WTC11 (cell line): ENCODE results near the gene GPR137B. TPM values are rescaled to one million over a fixed set of nuclear protein-coding genes. Genes with fewer than 3 reads are reported as not detected.

Source experiments
- ATAC-seq: fragments of 200-7000 bp; cut with Tn5 transposase; 2 replicates; pipeline ENCODE4 v1.10.0; 2021; ENCODE audit warnings: mild to moderate bottlenecking, moderate library complexity
- CTCF ChIA-PET: fragments of 300-600 bp; sonication (Branson Sonifier 250); formaldehyde crosslinking; loops from one replicate; lab custom pipeline; 2021; ENCODE audit warnings: antibody characterized with exemption; lab: Charles Lee
- POLR2A ChIA-PET: fragments of 350-600 bp; sonication (Branson Sonifier 250); formaldehyde crosslinking; loops from one replicate; lab custom pipeline; 2021; ENCODE audit warnings: antibody characterized with exemption; lab: Charles Lee
- DNase-seq: peaks from one replicate; pipeline ENCODE4 v3.0.0; 2021; ENCODE audit warnings: low spot score
- H3K27ac Mint-ChIP-seq: 2 replicates; pipeline ENCODE4 v1.8.0; 2021; ENCODE audit warnings: mixed read lengths
- H3K27me3 Mint-ChIP-seq: 2 replicates; pipeline ENCODE4 v1.8.0; 2021; ENCODE audit warnings: low read depth, mild to moderate bottlenecking, moderate library complexity, mixed read lengths
- H3K36me3 Mint-ChIP-seq: 2 replicates; pipeline ENCODE4 v1.8.0; 2021; ENCODE audit warnings: mixed read lengths
- H3K4me1 Mint-ChIP-seq: 2 replicates; pipeline ENCODE4 v1.8.0; 2022; ENCODE audit warnings: mixed read lengths
- H3K4me3 Mint-ChIP-seq: 2 replicates; pipeline ENCODE4 v1.8.0; 2021; ENCODE audit warnings: mild to moderate bottlenecking, moderate library complexity, mixed read lengths
- H3K9me3 Mint-ChIP-seq: 2 replicates; pipeline ENCODE4 v1.8.0; 2021; ENCODE audit warnings: mixed read lengths
- CBFB ChIP-seq: sonication (generic); formaldehyde crosslinking; IDR thresholded peaks from 2 replicates; pipeline ENCODE4 v1.8.1; 2022; ENCODE audit warnings: mild to moderate bottlenecking, low read depth, missing genetic modification reagents
- EMX1 ChIP-seq: fragments of 250-450 bp; sonication (Bioruptor Pico); IDR thresholded peaks from 2 replicates; pipeline ENCODE4 v1.8.0; 2021; ENCODE audit warnings: mild to moderate bottlenecking
- GABPB1 ChIP-seq: sonication (generic); formaldehyde crosslinking; IDR thresholded peaks from 2 replicates; pipeline ENCODE4 v1.8.1; 2023; ENCODE audit warnings: mild to moderate bottlenecking, missing genetic modification reagents
- JUN ChIP-seq: sonication (generic); formaldehyde crosslinking; IDR thresholded peaks from 2 replicates; pipeline ENCODE4 v1.8.0; 2023; ENCODE audit warnings: mild to moderate bottlenecking, missing genetic modification reagents
- NFE2L1 ChIP-seq: sonication (generic); formaldehyde crosslinking; IDR thresholded peaks from 2 replicates; pipeline ENCODE4 v1.8.1; 2023; ENCODE audit warnings: missing genetic modification reagents
- NFYB ChIP-seq: sonication (generic); formaldehyde crosslinking; conservative IDR thresholded peaks from 2 replicates; pipeline ENCODE4 v1.8.0; 2022; ENCODE audit warnings: low read depth, missing genetic modification reagents
- NR2C2 ChIP-seq: sonication (generic); formaldehyde crosslinking; IDR thresholded peaks from 2 replicates; pipeline ENCODE4 v1.8.0; 2022; ENCODE audit warnings: mild to moderate bottlenecking, missing genetic modification reagents
- NR3C1 ChIP-seq: sonication (generic); formaldehyde crosslinking; conservative IDR thresholded peaks from 2 replicates; pipeline ENCODE4 v1.8.1; 2023; ENCODE audit warnings: low read depth, mild to moderate bottlenecking, missing genetic modification reagents
- OVOL2 ChIP-seq: fragments of 250-450 bp; sonication (Bioruptor Pico); IDR thresholded peaks from 2 replicates; pipeline ENCODE4 v1.9.0; 2021; ENCODE audit warnings: mild to moderate bottlenecking, borderline replicate concordance
- PRRX2 ChIP-seq: fragments of 250-450 bp; sonication (Bioruptor Pico); IDR thresholded peaks from 2 replicates; pipeline ENCODE4 v1.8.0; 2021; ENCODE audit warnings: mild to moderate bottlenecking
- RORB ChIP-seq: fragments of 250-450 bp; sonication (Bioruptor Pico); IDR thresholded peaks from 2 replicates; pipeline ENCODE4 v1.9.0; 2021; ENCODE audit warnings: mild to moderate bottlenecking
- SP1 ChIP-seq: sonication (generic); formaldehyde crosslinking; conservative IDR thresholded peaks from 2 replicates; pipeline ENCODE4 v1.8.1; 2022; ENCODE audit warnings: missing genetic modification reagents
- TEAD1 ChIP-seq: sonication (generic); formaldehyde crosslinking; IDR thresholded peaks from 2 replicates; pipeline ENCODE4 v1.8.0; 2022; ENCODE audit warnings: mild to moderate bottlenecking, missing genetic modification reagents
- TP53 ChIP-seq: sonication (generic); formaldehyde crosslinking; IDR thresholded peaks from 2 replicates; pipeline ENCODE4 v1.8.1; 2023; ENCODE audit warnings: mild to moderate bottlenecking, missing genetic modification reagents
- ZNF121 ChIP-seq: sonication (generic); formaldehyde crosslinking; IDR thresholded peaks from 2 replicates; pipeline ENCODE4 v1.8.0; 2023; ENCODE audit warnings: missing genetic modification reagents
- ZNF138 ChIP-seq: sonication (generic); formaldehyde crosslinking; conservative IDR thresholded peaks from 2 replicates; pipeline ENCODE4 v1.8.1; 2022; ENCODE audit warnings: mild to moderate bottlenecking, moderate library complexity, missing genetic modification reagents
- ZNF232 ChIP-seq: sonication (generic); formaldehyde crosslinking; IDR thresholded peaks from 2 replicates; pipeline ENCODE4 v1.8.0; 2022; ENCODE audit warnings: mild to moderate bottlenecking, missing genetic modification reagents
- ZNF317 ChIP-seq: sonication (generic); formaldehyde crosslinking; IDR thresholded peaks from 2 replicates; pipeline ENCODE4 v1.8.1; 2023; ENCODE audit warnings: low read depth, mild to moderate bottlenecking, moderate library complexity, missing genetic modification reagents, borderline replicate concordance
- ZNF396 ChIP-seq: fragments of 250-450 bp; sonication (Bioruptor Pico); IDR thresholded peaks from 2 replicates; pipeline ENCODE4 v1.8.0; 2021; ENCODE audit warnings: mild to moderate bottlenecking, moderate library complexity, borderline replicate concordance
- total RNA-seq: library from RNA; stranded (reverse); gene quantifications from 3 replicates; pipeline ENCODE4 v1.2.3, GENCODE V29; 2021
- TF ChIP-seq, protein P1 (sequence below): fragments of 250-450 bp; sonication (Bioruptor Pico); IDR thresholded peaks from 2 replicates; pipeline ENCODE4 v1.8.0; 2021; ENCODE audit warnings: mild to moderate bottlenecking
- TF ChIP-seq, protein P2 (sequence below): sonication (generic); formaldehyde crosslinking; IDR thresholded peaks from 2 replicates; pipeline ENCODE4 v1.8.1; 2023; ENCODE audit warnings: mild to moderate bottlenecking, missing genetic modification reagents, moderate library complexity
- TF ChIP-seq, protein P3 (sequence below): sonication (generic); formaldehyde crosslinking; IDR thresholded peaks from 2 replicates; pipeline ENCODE4 v1.8.1; 2022; ENCODE audit warnings: low read depth, mild to moderate bottlenecking, moderate library complexity, missing genetic modification reagents, borderline replicate concordance
- TF ChIP-seq, protein P4 (sequence below): fragments of 250-450 bp; sonication (Bioruptor Pico); conservative IDR thresholded peaks from 2 replicates; pipeline ENCODE4 v1.9.0; 2021; ENCODE audit warnings: mild to moderate bottlenecking
- TF ChIP-seq, protein P5 (sequence below): sonication (generic); formaldehyde crosslinking; IDR thresholded peaks from 2 replicates; pipeline ENCODE4 v1.8.1; 2023; ENCODE audit warnings: mild to moderate bottlenecking, missing genetic modification reagents

Gene GPR137B
- total RNA-seq, 1 experiment from 2014 or later, result 6.3 TPM

DNA sequence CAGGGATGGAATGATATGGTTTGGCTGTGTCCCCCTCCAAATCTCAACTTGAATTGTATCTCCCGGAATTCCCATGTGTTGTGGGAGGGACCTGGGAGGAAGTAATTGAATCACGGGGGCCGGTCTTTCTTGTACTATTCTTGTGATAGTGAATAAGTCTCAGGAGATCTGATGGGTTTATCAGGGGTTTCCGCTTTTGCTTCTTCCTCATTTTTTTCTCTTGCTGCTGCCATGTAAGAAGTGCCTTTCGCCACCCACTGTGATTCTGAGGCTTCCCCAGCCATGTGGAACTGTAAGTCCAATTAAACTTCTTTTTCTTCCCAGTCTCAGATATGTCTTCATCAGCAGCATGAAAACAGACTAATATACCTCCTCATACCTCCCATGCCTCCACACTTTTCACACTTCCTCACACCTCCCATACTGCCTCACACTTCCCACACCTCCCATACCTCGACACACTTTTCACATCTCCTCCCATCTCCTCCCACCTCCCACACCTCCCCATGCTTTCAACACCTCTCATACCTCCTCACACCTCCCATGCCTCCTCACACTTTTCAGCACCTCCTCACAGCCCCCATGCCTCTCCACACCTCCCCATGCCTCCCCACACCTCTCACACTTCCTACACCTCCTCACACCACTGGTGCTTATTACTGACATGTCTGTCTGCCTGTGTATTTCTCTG is 21.3 kb downstream of the GPR137B start:
- peaks cover 31% of the 10 kb centered on the region for H3K9me3 Mint-ChIP-seq
- no peak overlapping the region for H3K27ac Mint-ChIP-seq
- ATAC-seq, result no peak
- DNase-seq, result no peak
- CTCF ChIA-PET, result no interaction called here
- H3K4me3 Mint-ChIP-seq, result no peak overlapping the region
- H3K27me3 Mint-ChIP-seq, result peaks cover 7% of the 10 kb centered on the region
- H3K4me1 Mint-ChIP-seq, result peaks cover under 1% of the 10 kb centered on the region; the same call in 1 of the 2 replicates
- POLR2A ChIA-PET, result no interaction called here
- no peak for TF ChIP-seq ZNF232 (CRISPR knock-in tag)
- TF ChIP-seq TEAD1 (CRISPR knock-in tag), result no peak
- TF ChIP-seq ZNF317 (CRISPR knock-in tag), result no peak
- no peak for TF ChIP-seq ZNF396
- no peak for TF ChIP-seq GABPB1 (CRISPR knock-in tag)
- TF ChIP-seq, protein P1, sequence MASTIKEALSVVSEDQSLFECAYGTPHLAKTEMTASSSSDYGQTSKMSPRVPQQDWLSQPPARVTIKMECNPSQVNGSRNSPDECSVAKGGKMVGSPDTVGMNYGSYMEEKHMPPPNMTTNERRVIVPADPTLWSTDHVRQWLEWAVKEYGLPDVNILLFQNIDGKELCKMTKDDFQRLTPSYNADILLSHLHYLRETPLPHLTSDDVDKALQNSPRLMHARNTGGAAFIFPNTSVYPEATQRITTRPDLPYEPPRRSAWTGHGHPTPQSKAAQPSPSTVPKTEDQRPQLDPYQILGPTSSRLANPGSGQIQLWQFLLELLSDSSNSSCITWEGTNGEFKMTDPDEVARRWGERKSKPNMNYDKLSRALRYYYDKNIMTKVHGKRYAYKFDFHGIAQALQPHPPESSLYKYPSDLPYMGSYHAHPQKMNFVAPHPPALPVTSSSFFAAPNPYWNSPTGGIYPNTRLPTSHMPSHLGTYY (CRISPR knock-in tag), result no peak
- TF ChIP-seq NR3C1, result no peak
- no peak for TF ChIP-seq OVOL2 (CRISPR knock-in tag)
- no peak for TF ChIP-seq CBFB (CRISPR knock-in tag)
- no peak for TF ChIP-seq EMX1 (CRISPR knock-in tag)
- TF ChIP-seq ZNF138 (CRISPR knock-in tag), result no peak
- TF ChIP-seq, protein P2, sequence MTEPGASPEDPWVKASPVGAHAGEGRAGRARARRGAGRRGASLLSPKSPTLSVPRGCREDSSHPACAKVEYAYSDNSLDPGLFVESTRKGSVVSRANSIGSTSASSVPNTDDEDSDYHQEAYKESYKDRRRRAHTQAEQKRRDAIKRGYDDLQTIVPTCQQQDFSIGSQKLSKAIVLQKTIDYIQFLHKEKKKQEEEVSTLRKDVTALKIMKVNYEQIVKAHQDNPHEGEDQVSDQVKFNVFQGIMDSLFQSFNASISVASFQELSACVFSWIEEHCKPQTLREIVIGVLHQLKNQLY (CRISPR knock-in tag), result no peak
- no peak for TF ChIP-seq TP53 (CRISPR knock-in tag)
- TF ChIP-seq PRRX2 (CRISPR knock-in tag), result no peak
- TF ChIP-seq, protein P3, sequence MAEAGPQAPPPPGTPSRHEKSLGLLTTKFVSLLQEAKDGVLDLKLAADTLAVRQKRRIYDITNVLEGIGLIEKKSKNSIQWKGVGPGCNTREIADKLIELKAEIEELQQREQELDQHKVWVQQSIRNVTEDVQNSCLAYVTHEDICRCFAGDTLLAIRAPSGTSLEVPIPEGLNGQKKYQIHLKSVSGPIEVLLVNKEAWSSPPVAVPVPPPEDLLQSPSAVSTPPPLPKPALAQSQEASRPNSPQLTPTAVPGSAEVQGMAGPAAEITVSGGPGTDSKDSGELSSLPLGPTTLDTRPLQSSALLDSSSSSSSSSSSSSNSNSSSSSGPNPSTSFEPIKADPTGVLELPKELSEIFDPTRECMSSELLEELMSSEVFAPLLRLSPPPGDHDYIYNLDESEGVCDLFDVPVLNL, result no peak
- TF ChIP-seq, protein P4, sequence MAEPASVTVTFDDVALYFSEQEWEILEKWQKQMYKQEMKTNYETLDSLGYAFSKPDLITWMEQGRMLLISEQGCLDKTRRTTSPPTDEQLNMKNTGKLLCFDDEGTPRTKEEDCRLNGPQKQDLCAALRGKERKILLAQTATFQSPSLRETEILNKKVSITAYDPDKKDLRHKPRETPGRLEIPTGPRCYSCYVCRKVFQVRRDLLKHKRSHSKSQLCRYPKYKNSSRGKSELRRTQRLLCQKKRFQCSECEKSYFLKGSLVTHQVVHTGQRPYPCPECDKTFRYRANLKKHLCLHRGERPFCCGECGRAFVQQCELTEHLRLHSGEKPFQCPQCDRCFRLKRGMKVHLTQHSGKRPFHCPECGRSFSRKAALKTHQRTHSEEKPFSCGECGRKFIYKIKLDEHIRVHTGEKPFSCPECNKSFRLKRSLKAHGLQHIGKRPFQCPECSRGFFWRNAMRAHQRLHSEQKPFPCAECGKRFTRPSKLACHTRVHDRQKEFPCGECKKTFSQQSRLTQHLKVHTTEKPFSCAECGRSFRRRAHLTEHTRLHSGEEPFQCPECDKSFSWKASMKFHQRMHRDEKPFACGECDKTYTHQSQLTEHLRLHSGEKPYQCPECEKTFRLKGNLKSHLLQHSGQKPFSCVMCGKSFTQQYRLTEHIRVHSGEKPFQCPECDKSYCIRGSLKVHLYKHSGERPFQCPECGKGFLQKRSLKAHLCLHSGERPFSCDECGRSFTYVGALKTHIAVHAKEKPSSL (CRISPR knock-in tag), result no peak
- no peak for TF ChIP-seq NFYB (CRISPR knock-in tag)
- TF ChIP-seq NR2C2 (CRISPR knock-in tag), result no peak
- TF ChIP-seq RORB (CRISPR knock-in tag), result no peak
- TF ChIP-seq, protein P5, sequence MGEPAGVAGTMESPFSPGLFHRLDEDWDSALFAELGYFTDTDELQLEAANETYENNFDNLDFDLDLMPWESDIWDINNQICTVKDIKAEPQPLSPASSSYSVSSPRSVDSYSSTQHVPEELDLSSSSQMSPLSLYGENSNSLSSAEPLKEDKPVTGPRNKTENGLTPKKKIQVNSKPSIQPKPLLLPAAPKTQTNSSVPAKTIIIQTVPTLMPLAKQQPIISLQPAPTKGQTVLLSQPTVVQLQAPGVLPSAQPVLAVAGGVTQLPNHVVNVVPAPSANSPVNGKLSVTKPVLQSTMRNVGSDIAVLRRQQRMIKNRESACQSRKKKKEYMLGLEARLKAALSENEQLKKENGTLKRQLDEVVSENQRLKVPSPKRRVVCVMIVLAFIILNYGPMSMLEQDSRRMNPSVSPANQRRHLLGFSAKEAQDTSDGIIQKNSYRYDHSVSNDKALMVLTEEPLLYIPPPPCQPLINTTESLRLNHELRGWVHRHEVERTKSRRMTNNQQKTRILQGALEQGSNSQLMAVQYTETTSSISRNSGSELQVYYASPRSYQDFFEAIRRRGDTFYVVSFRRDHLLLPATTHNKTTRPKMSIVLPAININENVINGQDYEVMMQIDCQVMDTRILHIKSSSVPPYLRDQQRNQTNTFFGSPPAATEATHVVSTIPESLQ, result no peak
- H3K36me3 Mint-ChIP-seq, result peaks cover 38% of the 10 kb centered on the region

DNA sequence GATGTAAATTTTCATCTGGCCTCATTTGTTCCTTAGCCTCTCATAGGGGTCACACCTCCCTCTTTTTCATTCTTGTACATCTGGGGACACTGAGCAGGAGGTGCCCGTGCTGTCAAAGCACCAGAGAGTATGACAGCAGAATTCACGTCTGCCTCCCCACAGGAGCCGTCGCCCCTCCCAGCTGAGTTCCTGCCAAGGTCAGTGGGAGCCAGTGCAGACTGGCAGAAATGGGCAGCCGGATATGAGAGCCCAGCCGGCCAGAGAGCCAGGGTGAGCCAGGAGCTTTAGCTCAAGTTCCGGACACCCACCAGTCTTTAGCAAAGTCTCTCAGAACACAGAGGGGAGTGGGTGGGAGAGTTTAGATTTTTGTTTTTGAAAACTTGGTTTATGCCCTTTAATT is 21.9 kb downstream of the GPR137B start:
- DNase-seq, result no peak
- ChIA-PET CTCF (no interaction called here), POLR2A (no interaction called here)
- H3K27ac Mint-ChIP-seq, result no peak overlapping the region
- H3K4me1 Mint-ChIP-seq, result peaks cover 3% of the 10 kb centered on the region
- H3K27me3 Mint-ChIP-seq, result peaks cover 7% of the 10 kb centered on the region
- peaks cover 38% of the 10 kb centered on the region for H3K36me3 Mint-ChIP-seq
- H3K4me3 Mint-ChIP-seq, result no peak overlapping the region
- ATAC-seq, result no peak
- H3K9me3 Mint-ChIP-seq, result peaks cover 31% of the 10 kb centered on the region
- no peak for TF ChIP-seq NFE2L1 (CRISPR knock-in tag)
- TF ChIP-seq CBFB (CRISPR knock-in tag), result no peak
- TF ChIP-seq JUN, result no peak
- TF ChIP-seq SP1 (CRISPR knock-in tag), result no peak
- no peak for TF ChIP-seq ZNF121 (CRISPR knock-in tag)
